ENCODE data around the gene GMEB2.

GRCh38 chr20:63618291-63618980 is 8.5 kb downstream of the GMEB2 start:
- TF ChIP-seq, protein P1, sequence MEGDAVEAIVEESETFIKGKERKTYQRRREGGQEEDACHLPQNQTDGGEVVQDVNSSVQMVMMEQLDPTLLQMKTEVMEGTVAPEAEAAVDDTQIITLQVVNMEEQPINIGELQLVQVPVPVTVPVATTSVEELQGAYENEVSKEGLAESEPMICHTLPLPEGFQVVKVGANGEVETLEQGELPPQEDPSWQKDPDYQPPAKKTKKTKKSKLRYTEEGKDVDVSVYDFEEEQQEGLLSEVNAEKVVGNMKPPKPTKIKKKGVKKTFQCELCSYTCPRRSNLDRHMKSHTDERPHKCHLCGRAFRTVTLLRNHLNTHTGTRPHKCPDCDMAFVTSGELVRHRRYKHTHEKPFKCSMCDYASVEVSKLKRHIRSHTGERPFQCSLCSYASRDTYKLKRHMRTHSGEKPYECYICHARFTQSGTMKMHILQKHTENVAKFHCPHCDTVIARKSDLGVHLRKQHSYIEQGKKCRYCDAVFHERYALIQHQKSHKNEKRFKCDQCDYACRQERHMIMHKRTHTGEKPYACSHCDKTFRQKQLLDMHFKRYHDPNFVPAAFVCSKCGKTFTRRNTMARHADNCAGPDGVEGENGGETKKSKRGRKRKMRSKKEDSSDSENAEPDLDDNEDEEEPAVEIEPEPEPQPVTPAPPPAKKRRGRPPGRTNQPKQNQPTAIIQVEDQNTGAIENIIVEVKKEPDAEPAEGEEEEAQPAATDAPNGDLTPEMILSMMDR (IDR thresholded peaks at IDR 0.05), result no peak
- no peak for TF ChIP-seq POLR2A (IDR thresholded peaks at IDR 0.05)
- TF ChIP-seq POLR2AphosphoS5 (IDR thresholded peaks at IDR 0.05), result no peak
